Liver (tissue), 9 donors: ENCODE results near the gene PLA2G4B. TPM values are rescaled to one million over a fixed set of nuclear protein-coding genes. Genes with fewer than 3 reads are reported as not detected.
A peak's percentile ranks its signal among the peaks of the same experiment; 100 is the strongest.

Experiments
- DNase-seq: peaks from one replicate; pipeline ENCODE4 v3.0.0-alpha.2; 2017; ENCODE audit warnings: low spot score
- H3K27ac ChIP-seq, 2 donors: one replicate each; pipeline ENCODE4 v1.7.0; 2013; ENCODE audit warnings: inconsistent platforms in 2 of 2, low read length in 2 of 2, control low read depth in 1 of 2, low read depth in 1 of 2, mild to moderate bottlenecking in 1 of 2
- H3K27me3 ChIP-seq, 4 donors: one replicate each; pipeline versions ENCODE4 v1.6.1 to v1.7.0; 2013; ENCODE audit warnings: low read length in 3 of 4, inconsistent platforms in 1 of 4, mild to moderate bottlenecking in 1 of 4, moderate library complexity in 1 of 4; ENCODE audit not compliant: control insufficient read depth in 4 of 4, insufficient read depth in 4 of 4
- H3K36me3 ChIP-seq, 4 donors: one replicate each; pipeline versions ENCODE4 v1.6.1 to v1.7.0; 2013; ENCODE audit warnings: low read length in 3 of 4, mild to moderate bottlenecking in 3 of 4, low read depth in 1 of 4, moderate library complexity in 1 of 4; ENCODE audit not compliant: control insufficient read depth in 4 of 4, insufficient read depth in 3 of 4
- H3K4me1 ChIP-seq, 4 donors: one replicate each; pipeline versions ENCODE4 v1.6.1 to v1.7.0; 2013; ENCODE audit warnings: low read length in 3 of 4, mild to moderate bottlenecking in 3 of 4, moderate library complexity in 1 of 4; ENCODE audit not compliant: control insufficient read depth in 4 of 4, insufficient read depth in 4 of 4
- H3K4me3 ChIP-seq, 3 donors: one replicate each; pipeline versions ENCODE4 v1.6.1 to v1.7.0; 2013; ENCODE audit warnings: low read length in 3 of 3, control low read depth in 1 of 3, low read depth in 1 of 3, mild to moderate bottlenecking in 1 of 3
- H3K9ac ChIP-seq, 2 donors: one replicate each; pipeline ENCODE4 v1.7.0; 2013; ENCODE audit warnings: low read length in 2 of 2, mild to moderate bottlenecking in 2 of 2, moderate library complexity in 2 of 2, control low read depth in 1 of 2, low read depth in 1 of 2
- H3K9me3 ChIP-seq, 4 donors: one replicate each; pipeline versions ENCODE4 v1.6.1 to v1.7.0; 2013; ENCODE audit warnings: low read length in 3 of 4; ENCODE audit not compliant: control insufficient read depth in 4 of 4
- CTCF ChIP-seq: fragments of 150-350 bp; IDR thresholded peaks from 2 replicates; pipeline ENCODE4 v1.5.1; 2017; ENCODE audit warnings: improper control_type of control experiment, low read depth, low read length; ENCODE audit not compliant: missing input control
- EGR1 ChIP-seq, 2 donors: IDR thresholded peaks; 2 replicates each; pipeline ENCODE4 v1.6.1; 2016 to 2018; ENCODE audit warnings: antibody characterized with exemption in 2 of 2, low read depth in 2 of 2
- FOXA1 ChIP-seq: IDR thresholded peaks from 2 replicates; pipeline ENCODE4 v1.6.1; 2016; ENCODE audit warnings: antibody characterized with exemption
- FOXA2 ChIP-seq: IDR thresholded peaks from 2 replicates; pipeline ENCODE4 v1.6.1; 2016; ENCODE audit warnings: antibody characterized with exemption
- GABPA ChIP-seq, 2 donors: IDR thresholded peaks in 1 of 2; conservative IDR thresholded peaks in 1 of 2; 2 replicates each; pipeline ENCODE4 v1.6.1; 2016; ENCODE audit warnings: antibody characterized with exemption in 2 of 2, mild to moderate bottlenecking in 1 of 2, moderate library complexity in 1 of 2
- HNF4A ChIP-seq, 2 donors: conservative IDR thresholded peaks; 2 replicates each; pipeline ENCODE4 v1.6.1; 2016; ENCODE audit warnings: antibody characterized with exemption in 2 of 2, mild to moderate bottlenecking in 2 of 2
- HNF4G ChIP-seq: IDR thresholded peaks from 2 replicates; pipeline ENCODE4 v1.6.1; 2016; ENCODE audit warnings: antibody characterized with exemption
- JUND ChIP-seq, 2 donors: IDR thresholded peaks; 2 replicates each; pipeline ENCODE4 v1.6.1; 2016; ENCODE audit warnings: antibody characterized with exemption in 2 of 2
- MAX ChIP-seq: IDR thresholded peaks from 2 replicates; pipeline ENCODE4 v1.6.1; 2016; ENCODE audit warnings: antibody characterized with exemption
- NR2F2 ChIP-seq: IDR thresholded peaks from 2 replicates; pipeline ENCODE4 v1.6.1; 2016; ENCODE audit warnings: antibody characterized with exemption
- RAD21 ChIP-seq, 2 donors: IDR thresholded peaks; 2 replicates each; pipeline ENCODE4 v1.6.1; 2016; ENCODE audit warnings: antibody characterized with exemption in 2 of 2, mild to moderate bottlenecking in 2 of 2
- RXRA ChIP-seq, 2 donors: IDR thresholded peaks; 2 replicates each; pipeline ENCODE4 v1.6.1; 2017 to 2018; ENCODE audit warnings: antibody characterized with exemption in 2 of 2, mild to moderate bottlenecking in 1 of 2
- SP1 ChIP-seq: IDR thresholded peaks from 2 replicates; pipeline ENCODE4 v1.6.1; 2018; ENCODE audit warnings: antibody characterized with exemption, mild to moderate bottlenecking
- TAF1 ChIP-seq: conservative IDR thresholded peaks from 2 replicates; pipeline ENCODE4 v1.6.1; 2016; ENCODE audit warnings: antibody characterized with exemption, mild to moderate bottlenecking
- YY1 ChIP-seq: IDR thresholded peaks from 2 replicates; pipeline ENCODE4 v1.6.1; 2016; ENCODE audit warnings: antibody characterized with exemption, mild to moderate bottlenecking
- WGBS: extraction: QIAGEN DNeasy Blood & Tissue Kit; methylation state at CpG from one replicate; pipeline ENCODE4 v1.1.7; 2013; 5-methylcytosine and 5-hydroxymethylcytosine counted together
- polyA plus RNA-seq, 2 donors: library from polyadenylated mRNA; stranded (reverse) in 1 of 2; unstranded in 1 of 2; fragments of 200-250 nt in 1 of 2; fragments of >200 nt in 1 of 2; fragmentation: Nextera tagmentation in 1 of 2; extraction: Ambion mirVana in 1 of 2; gene quantifications; one replicate each; pipeline versions ENCODE4 v1.2.1 to v1.2.3, GENCODE V29; 2013 to 2015
- total RNA-seq, 2 donors: library from RNA; depleted of rRNA; stranded (reverse); fragments of >200 nt; gene quantifications; one replicate each; pipeline ENCODE4 v1.2.3, GENCODE V29; 2014
- TF ChIP-seq, protein P1 (sequence below): IDR thresholded peaks from 2 replicates; pipeline ENCODE4 v1.6.1; 2016; ENCODE audit warnings: antibody characterized with exemption
- TF ChIP-seq, protein P2 (sequence below): IDR thresholded peaks from 2 replicates; pipeline ENCODE4 v1.6.1; 2016; ENCODE audit warnings: antibody characterized with exemption
- TF ChIP-seq, protein P3 (sequence below): IDR thresholded peaks from 2 replicates; pipeline ENCODE4 v1.6.1; 2016; ENCODE audit warnings: antibody characterized with exemption, mild to moderate bottlenecking
- donor health status: healthy.
- donor health status: healthy.
- donor health status: healthy.
- donor health status: healthy.
- donor health status: healthy.

PLA2G4B gene
- total and polyA plus RNA-seq, 4 donors = 0.33 to 3.6 (median 2.3) TPM

- no peaks in the 10 kb centered on the region for H3K36me3 ChIP-seq
- no peak overlapping the region for H3K9ac ChIP-seq
- no peak overlapping the region for H3K27ac ChIP-seq
- H3K9me3 ChIP-seq = no peaks in the 10 kb centered on the region
- no peaks in the 10 kb centered on the region for H3K27me3 ChIP-seq
- TF ChIP-seq, protein P1, sequence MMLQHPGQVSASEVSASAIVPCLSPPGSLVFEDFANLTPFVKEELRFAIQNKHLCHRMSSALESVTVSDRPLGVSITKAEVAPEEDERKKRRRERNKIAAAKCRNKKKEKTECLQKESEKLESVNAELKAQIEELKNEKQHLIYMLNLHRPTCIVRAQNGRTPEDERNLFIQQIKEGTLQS = no peak
- TF ChIP-seq EGR1 (IDR thresholded peaks at IDR 0.05; ENCODE audit: low read depth in 2 of 2) = no peak
- no peak for TF ChIP-seq CTCF
- TF ChIP-seq MAX = no peak
- TF ChIP-seq, protein P2, sequence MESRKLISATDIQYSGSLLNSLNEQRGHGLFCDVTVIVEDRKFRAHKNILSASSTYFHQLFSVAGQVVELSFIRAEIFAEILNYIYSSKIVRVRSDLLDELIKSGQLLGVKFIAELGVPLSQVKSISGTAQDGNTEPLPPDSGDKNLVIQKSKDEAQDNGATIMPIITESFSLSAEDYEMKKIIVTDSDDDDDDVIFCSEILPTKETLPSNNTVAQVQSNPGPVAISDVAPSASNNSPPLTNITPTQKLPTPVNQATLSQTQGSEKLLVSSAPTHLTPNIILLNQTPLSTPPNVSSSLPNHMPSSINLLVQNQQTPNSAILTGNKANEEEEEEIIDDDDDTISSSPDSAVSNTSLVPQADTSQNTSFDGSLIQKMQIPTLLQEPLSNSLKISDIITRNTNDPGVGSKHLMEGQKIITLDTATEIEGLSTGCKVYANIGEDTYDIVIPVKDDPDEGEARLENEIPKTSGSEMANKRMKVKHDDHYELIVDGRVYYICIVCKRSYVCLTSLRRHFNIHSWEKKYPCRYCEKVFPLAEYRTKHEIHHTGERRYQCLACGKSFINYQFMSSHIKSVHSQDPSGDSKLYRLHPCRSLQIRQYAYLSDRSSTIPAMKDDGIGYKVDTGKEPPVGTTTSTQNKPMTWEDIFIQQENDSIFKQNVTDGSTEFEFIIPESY = no peak
- no peak for TF ChIP-seq GABPA (IDR thresholded peaks at IDR 0.05 in 1 of 2, conservative IDR thresholded peaks at IDR 0.05 in 1 of 2)
- peak; percentile 91 for TF ChIP-seq NR2F2
- peak; percentile 32 for TF ChIP-seq YY1
- TF ChIP-seq FOXA2 = no peak
- peak; percentile 21 for TF ChIP-seq SP1
- peak in 1 of 2 donors; percentile 31 for TF ChIP-seq RXRA (IDR thresholded peaks at IDR 0.05)
- no peak for TF ChIP-seq FOXA1
- no peak for TF ChIP-seq RAD21 (IDR thresholded peaks at IDR 0.05)
- peak; percentile 57 to 67 for TF ChIP-seq HNF4A (conservative IDR thresholded peaks at IDR 0.05)
- no peak for TF ChIP-seq JUND (IDR thresholded peaks at IDR 0.05)
- TF ChIP-seq, protein P3, sequence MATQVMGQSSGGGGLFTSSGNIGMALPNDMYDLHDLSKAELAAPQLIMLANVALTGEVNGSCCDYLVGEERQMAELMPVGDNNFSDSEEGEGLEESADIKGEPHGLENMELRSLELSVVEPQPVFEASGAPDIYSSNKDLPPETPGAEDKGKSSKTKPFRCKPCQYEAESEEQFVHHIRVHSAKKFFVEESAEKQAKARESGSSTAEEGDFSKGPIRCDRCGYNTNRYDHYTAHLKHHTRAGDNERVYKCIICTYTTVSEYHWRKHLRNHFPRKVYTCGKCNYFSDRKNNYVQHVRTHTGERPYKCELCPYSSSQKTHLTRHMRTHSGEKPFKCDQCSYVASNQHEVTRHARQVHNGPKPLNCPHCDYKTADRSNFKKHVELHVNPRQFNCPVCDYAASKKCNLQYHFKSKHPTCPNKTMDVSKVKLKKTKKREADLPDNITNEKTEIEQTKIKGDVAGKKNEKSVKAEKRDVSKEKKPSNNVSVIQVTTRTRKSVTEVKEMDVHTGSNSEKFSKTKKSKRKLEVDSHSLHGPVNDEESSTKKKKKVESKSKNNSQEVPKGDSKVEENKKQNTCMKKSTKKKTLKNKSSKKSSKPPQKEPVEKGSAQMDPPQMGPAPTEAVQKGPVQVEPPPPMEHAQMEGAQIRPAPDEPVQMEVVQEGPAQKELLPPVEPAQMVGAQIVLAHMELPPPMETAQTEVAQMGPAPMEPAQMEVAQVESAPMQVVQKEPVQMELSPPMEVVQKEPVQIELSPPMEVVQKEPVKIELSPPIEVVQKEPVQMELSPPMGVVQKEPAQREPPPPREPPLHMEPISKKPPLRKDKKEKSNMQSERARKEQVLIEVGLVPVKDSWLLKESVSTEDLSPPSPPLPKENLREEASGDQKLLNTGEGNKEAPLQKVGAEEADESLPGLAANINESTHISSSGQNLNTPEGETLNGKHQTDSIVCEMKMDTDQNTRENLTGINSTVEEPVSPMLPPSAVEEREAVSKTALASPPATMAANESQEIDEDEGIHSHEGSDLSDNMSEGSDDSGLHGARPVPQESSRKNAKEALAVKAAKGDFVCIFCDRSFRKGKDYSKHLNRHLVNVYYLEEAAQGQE = no peak
- no peak for TF ChIP-seq TAF1
- no peak for TF ChIP-seq HNF4G
- peaks cover 3 to 11% (median 6%) of the 10 kb centered on the region in 4 donors for H3K4me1 ChIP-seq
- no peak for DNase-seq
- 72% methylated on average over 5 of the region's 5 CpGs for WGBS
- no peak overlapping the region for H3K4me3 ChIP-seq
These were observed 47.7 kb upstream of the PLA2G4B start for GRCh38 chr15:41790756-41791546.
